CD14-positive monocyte (primary cell): ENCODE data around the gene EEIG2. TPM values are rescaled to one million over a fixed set of nuclear protein-coding genes. Genes with fewer than 3 reads are reported as not detected.
"Not testable (repeated sequence)": the region's sequence is repeated elsewhere in the genome, so short reads cannot be mapped to it uniquely, and the experiment has no call there.

Experiments used
- DNase-seq, 3 donors: peaks; one replicate each; pipeline ENCODE4 v3.0.0-alpha.2; 2011 to 2022
- H2AFZ ChIP-seq: 2 replicates; pipeline ENCODE4 v1.6.0; 2012; ENCODE audit warnings: mild to moderate bottlenecking, low read depth, low read length, inconsistent platforms; ENCODE audit not compliant: insufficient read depth, poor library complexity, severe bottlenecking
- H3K27ac ChIP-seq, 2 donors: 1 replicate in 1 of 2; 2 replicates in 1 of 2; pipeline ENCODE4 v1.5.1; 2012 to 2013; ENCODE audit warnings: low read length in 2 of 2, control low read depth in 1 of 2, inconsistent platforms in 1 of 2, low read depth in 1 of 2, mild to moderate bottlenecking in 1 of 2
- H3K27me3 ChIP-seq, 2 donors: one replicate each; pipeline versions ENCODE4 v1.6.0 to v1.6.1; 2011 to 2013; ENCODE audit warnings: low read length in 2 of 2; ENCODE audit not compliant: control insufficient read depth in 2 of 2, insufficient read depth in 2 of 2
- H3K36me3 ChIP-seq, 2 donors: replicated peaks in 1 of 2; 1 replicate in 1 of 2; 2 replicates in 1 of 2; pipeline versions ENCODE4 v1.5.1 to v1.6.1; 2012 to 2013; ENCODE audit warnings: low read length in 2 of 2, control low read depth in 1 of 2, inconsistent platforms in 1 of 2, mild to moderate bottlenecking in 1 of 2; ENCODE audit not compliant: insufficient read depth in 2 of 2, control insufficient read depth in 1 of 2
- H3K4me1 ChIP-seq, 2 donors: 1 replicate in 1 of 2; 2 replicates in 1 of 2; pipeline versions ENCODE4 v1.5.1 to v1.6.1; 2012 to 2013; ENCODE audit warnings: low read length in 2 of 2, control low read depth in 1 of 2, inconsistent platforms in 1 of 2, mild to moderate bottlenecking in 1 of 2, moderate library complexity in 1 of 2; ENCODE audit not compliant: insufficient read depth in 2 of 2, control insufficient read depth in 1 of 2
- H3K4me2 ChIP-seq: replicated peaks from 2 replicates; pipeline ENCODE3; 2012; ENCODE audit warnings: low read length, moderate library complexity, mild to moderate bottlenecking; ENCODE audit not compliant: poor library complexity, severe bottlenecking; ENCODE audit errors: extremely low read depth
- H3K4me3 ChIP-seq, 3 experiments: fragments of 200-600 bp in 1 of 3; sonication (generic) in 1 of 3; replicated peaks in 1 of 3; 1 replicate in 2 of 3; 2 replicates in 1 of 3; pipeline ENCODE4 v1.5.1; 2011 to 2013; ENCODE audit warnings: low read length in 3 of 3, mild to moderate bottlenecking in 3 of 3, control low read depth in 2 of 3, low read depth in 2 of 3, inconsistent platforms in 1 of 3, moderate library complexity in 1 of 3
- H3K79me2 ChIP-seq: 2 replicates; pipeline ENCODE4 v1.6.0; 2012; ENCODE audit warnings: mild to moderate bottlenecking, control low read depth, inconsistent platforms, low read length, moderate library complexity; ENCODE audit not compliant: insufficient read depth
- H3K9ac ChIP-seq: 2 replicates; pipeline ENCODE4 v1.6.0; 2017; ENCODE audit warnings: low read length, mild to moderate bottlenecking; ENCODE audit not compliant: insufficient read depth, poor library complexity, severe bottlenecking
- H3K9me3 ChIP-seq, 2 donors: replicated peaks in 1 of 2; 1 replicate in 1 of 2; 2 replicates in 1 of 2; pipeline versions ENCODE4 v1.5.1 to v1.6.1; 2012 to 2013; ENCODE audit warnings: low read length in 2 of 2, control low read depth in 1 of 2; ENCODE audit not compliant: control insufficient read depth in 1 of 2, insufficient read depth in 1 of 2
- H4K20me1 ChIP-seq: 2 replicates; pipeline ENCODE4 v1.6.0; 2012; ENCODE audit warnings: mild to moderate bottlenecking, low read length, control low read depth, moderate library complexity; ENCODE audit not compliant: insufficient read depth
- H3K27ac Mint-ChIP-seq, 7 donors: one replicate each; pipeline ENCODE4 v1.8.0; 2020; ENCODE audit warnings: mild to moderate bottlenecking in 7 of 7, mixed read lengths in 7 of 7, moderate library complexity in 6 of 7, inconsistent platforms in 2 of 7
- H3K27me3 Mint-ChIP-seq, 3 donors: one replicate each; pipeline ENCODE4 v1.8.0; 2021 to 2022; ENCODE audit warnings: low read depth in 3 of 3, mild to moderate bottlenecking in 3 of 3, mixed read lengths in 3 of 3, moderate library complexity in 3 of 3, inconsistent platforms in 1 of 3
- H3K36me3 Mint-ChIP-seq, 2 donors: one replicate each; pipeline ENCODE4 v1.8.0; 2020; ENCODE audit warnings: mixed read lengths in 2 of 2, inconsistent platforms in 1 of 2, mild to moderate bottlenecking in 1 of 2
- H3K4me1 Mint-ChIP-seq: one replicate; pipeline ENCODE4 v1.8.0; 2020; ENCODE audit warnings: mild to moderate bottlenecking, mixed read lengths
- H3K4me3 Mint-ChIP-seq, 2 donors: one replicate each; pipeline ENCODE4 v1.8.0; 2020; ENCODE audit warnings: mild to moderate bottlenecking in 2 of 2, mixed read lengths in 2 of 2, moderate library complexity in 1 of 2
- H3K9me3 Mint-ChIP-seq, 7 donors: one replicate each; pipeline ENCODE4 v1.8.0; 2020 to 2022; ENCODE audit warnings: mixed read lengths in 7 of 7, mild to moderate bottlenecking in 6 of 7, moderate library complexity in 6 of 7, inconsistent platforms in 2 of 7
- CTCF ChIP-seq: fragments of 200-600 bp; IDR thresholded peaks from one replicate; pipeline ENCODE4 v1.8.0; 2022; ENCODE audit warnings: antibody characterized with exemption, mild to moderate bottlenecking
- WGBS: methylation state at CpG from one replicate; pipeline ENCODE4 v1.1.5; 2013; ENCODE audit warnings: missing lambda C conversion rate; ENCODE audit not compliant: insufficient coverage; 5-methylcytosine and 5-hydroxymethylcytosine counted together
- intact Hi-C, 2 donors: fragments of 100-400 bp; cut with micrococcal nuclease; formaldehyde crosslinking; loops; one replicate each; pipeline versions ENCODE4 v1.15.0 to v1.15.1; 2023
- polyA plus RNA-seq, 3 donors: library from polyadenylated mRNA; depleted of rRNA in 1 of 3; unstranded in 2 of 3; stranded (reverse) in 1 of 3; fragments of 300-500 nt in 2 of 3; fragments of >200 nt in 1 of 3; fragmentation: Illumina TruSeq in 2 of 3; gene quantifications; 1 replicate in 2 of 3; 2 replicates in 1 of 3; pipeline ENCODE4 v1.2.3, GENCODE V29; 2012 to 2021

Gene EEIG2
- polyA plus RNA-seq, 3 donors = 1.4 to 8.4 (median 4.3) TPM

- H3K4me3 ChIP-seq, H3K4me2 ChIP-seq, H3K9ac ChIP-seq, H3K9me3 Mint-ChIP-seq, H3K27me3 ChIP-seq, H2AFZ ChIP-seq, H3K9me3 ChIP-seq, H3K36me3 ChIP-seq, H3K27me3 Mint-ChIP-seq, H3K4me1 ChIP-seq, DNase-seq, H4K20me1 ChIP-seq, H3K4me1 Mint-ChIP-seq, H3K27ac ChIP-seq, H3K36me3 Mint-ChIP-seq, H3K27ac Mint-ChIP-seq, H3K79me2 ChIP-seq, intact Hi-C loops, H3K4me3 Mint-ChIP-seq: not testable (repeated sequence)
- no CpG with 5 or more reads among the region's 6 CpGs for WGBS
Measured at GRCh38 chr1:108517301-108517897, 42.5 kb upstream of the EEIG2 start.

GRCh38 chr1:108521990-108522393, 37.9 kb upstream of the EEIG2 start:
- H4K20me1 ChIP-seq = no peaks in the 10 kb centered on the region
- Mint-ChIP-seq H3K4me3 (no peak overlapping the region), H3K4me1 (peaks cover 7% of the 10 kb centered on the region), H3K9me3 (peaks cover 9 to 23% (median 17%) of the 10 kb centered on the region in 7 donors), H3K27ac (no peak overlapping the region), H3K36me3 (peaks cover 0 to 3% of the 10 kb centered on the region in 2 donors), H3K27me3 (peaks cover 0 to 3% (median 3%) of the 10 kb centered on the region in 3 donors)
- no peaks in the 10 kb centered on the region for H3K79me2 ChIP-seq
- no peak overlapping the region for H3K27ac ChIP-seq
- TF ChIP-seq CTCF = no peak
- intact Hi-C loops = no loop called here
- H3K27me3 ChIP-seq = no peaks in the 10 kb centered on the region
- H3K9ac ChIP-seq = no peak overlapping the region
- H2AFZ ChIP-seq = no peak overlapping the region
- H3K9me3 ChIP-seq = peaks cover 4 to 10% of the 10 kb centered on the region in 2 donors
- H3K4me1 ChIP-seq = no peaks in the 10 kb centered on the region
- no peak overlapping the region for H3K4me2 ChIP-seq
- no peaks in the 10 kb centered on the region for H3K36me3 ChIP-seq
- DNase-seq = no peak
- H3K4me3 ChIP-seq = no peak overlapping the region
